ENCODE results near the gene ZDHHC6.
A peak's percentile ranks its signal among the peaks of the same experiment; 100 is the strongest.
"Not testable (repeated sequence)": the region's sequence is repeated elsewhere in the genome, so short reads cannot be mapped to it uniquely, and the experiment has no call there.

Gene ZDHHC6

DNA sequence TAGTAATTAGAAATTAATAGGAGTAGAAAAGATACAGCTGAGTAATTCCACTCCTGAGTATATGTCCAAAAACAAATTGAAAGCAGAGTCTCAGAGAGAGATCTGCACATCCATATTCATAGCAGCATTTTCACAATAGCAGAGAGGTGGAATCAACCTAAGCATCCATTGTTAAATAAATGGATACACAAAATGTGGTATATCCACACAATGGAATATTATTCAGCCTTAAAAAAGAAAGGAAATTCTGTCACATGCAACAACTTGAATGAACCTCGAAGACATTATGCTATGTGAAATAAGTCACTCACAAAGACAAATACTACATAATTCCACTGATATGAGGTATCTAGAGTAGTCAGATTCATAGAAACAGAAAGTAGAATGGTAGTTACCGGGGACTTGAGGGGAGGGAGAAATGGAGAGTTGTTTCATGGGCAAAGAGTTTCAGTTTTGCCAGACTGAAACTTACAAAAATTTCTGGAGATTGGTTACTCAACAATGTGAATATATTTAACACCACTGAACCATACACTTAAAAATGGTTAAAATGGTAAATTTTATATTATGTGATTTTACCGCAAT lies 18.7 kb upstream of the ZDHHC6 start:
- no peak for TF ChIP-seq JUND (IDR thresholded peaks at IDR 0.05; ENCODE audit: low read depth)
- no peak for DNase-seq (ENCODE audit: low read depth in 1 of 2, low spot score in 1 of 2)
- in situ Hi-C loops (cut with HindIII; ENCODE audit: low pct_unique_long_range_greater_than_20kb, low sequenced_read_pairs) = no loop called here

GRCh38 chr10:112464074-112464473 lies 17.4 kb upstream of the ZDHHC6 start:
- in situ Hi-C loops (cut with HindIII; ENCODE audit: low pct_unique_long_range_greater_than_20kb, low sequenced_read_pairs); DNase-seq (ENCODE audit: low read depth in 1 of 2, low spot score in 1 of 2): not testable (repeated sequence)

DNA sequence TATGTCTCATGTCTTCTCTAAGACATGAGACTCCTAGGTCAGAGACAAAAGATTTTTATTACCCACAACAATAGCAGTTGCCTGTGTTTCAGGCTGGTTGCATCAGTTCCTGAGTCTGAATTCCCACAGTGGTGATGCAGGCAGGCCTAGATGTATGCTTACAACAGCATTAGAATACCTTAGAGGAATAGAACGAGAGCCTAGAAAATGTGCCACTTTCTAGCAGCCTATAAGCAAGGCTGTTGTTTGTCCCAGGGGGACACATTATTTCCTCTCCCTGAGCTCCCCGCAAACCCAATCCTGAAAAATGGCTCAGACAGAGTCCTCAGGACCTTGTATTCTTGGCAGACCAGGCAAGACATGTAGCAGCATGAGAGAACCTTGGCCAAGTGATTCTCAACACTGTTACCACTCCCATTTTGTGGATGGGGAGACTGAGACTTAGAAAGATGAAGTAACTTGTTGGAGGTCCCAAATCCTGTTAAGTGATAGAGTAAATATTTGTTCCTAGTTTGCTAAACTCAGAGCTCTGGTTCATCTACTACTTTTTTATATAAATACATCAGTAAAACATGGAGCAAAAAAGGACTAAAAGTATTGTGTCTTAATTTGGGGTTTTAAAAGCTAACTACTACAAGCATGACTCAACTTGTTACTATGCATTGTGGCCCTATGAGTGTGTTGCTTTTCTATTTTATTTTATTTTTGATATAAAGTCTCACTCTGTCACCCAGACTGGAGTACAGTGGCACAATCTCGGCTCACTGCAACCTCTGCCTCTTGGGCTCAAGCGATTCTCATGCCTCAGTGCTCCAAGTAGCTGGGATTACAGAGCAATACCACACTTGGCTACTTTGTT lies 14.5 kb upstream of the ZDHHC6 start:
- in situ Hi-C loops (cut with HindIII; ENCODE audit: low pct_unique_long_range_greater_than_20kb, low sequenced_read_pairs) = no loop called here
- DNase-seq (ENCODE audit: low read depth in 1 of 2, low spot score in 1 of 2) = peak in 1 of 2 experiments; percentile 12
- no peak for TF ChIP-seq JUND (IDR thresholded peaks at IDR 0.05; ENCODE audit: low read depth)

GRCh38 chr10:112460366-112460765 lies 13.7 kb upstream of the ZDHHC6 start:
- TF ChIP-seq JUND (IDR thresholded peaks at IDR 0.05; ENCODE audit: low read depth) = no peak
- no peak for DNase-seq (ENCODE audit: low read depth in 1 of 2, low spot score in 1 of 2)

GRCh38 chr10:112456533-112456932 lies 9.8 kb upstream of the ZDHHC6 start:
- no peak for DNase-seq (ENCODE audit: low read depth in 1 of 2, low spot score in 1 of 2)
- no peak for TF ChIP-seq JUND (IDR thresholded peaks at IDR 0.05; ENCODE audit: low read depth)
- in situ Hi-C loops (cut with HindIII; ENCODE audit: low pct_unique_long_range_greater_than_20kb, low sequenced_read_pairs) = no loop called here

More at GRCh38 chr10:112460366-112460765, 13.7 kb upstream of the ZDHHC6 start:
- in situ Hi-C loops (cut with HindIII; ENCODE audit: low pct_unique_long_range_greater_than_20kb, low sequenced_read_pairs) = no loop called here

DNA sequence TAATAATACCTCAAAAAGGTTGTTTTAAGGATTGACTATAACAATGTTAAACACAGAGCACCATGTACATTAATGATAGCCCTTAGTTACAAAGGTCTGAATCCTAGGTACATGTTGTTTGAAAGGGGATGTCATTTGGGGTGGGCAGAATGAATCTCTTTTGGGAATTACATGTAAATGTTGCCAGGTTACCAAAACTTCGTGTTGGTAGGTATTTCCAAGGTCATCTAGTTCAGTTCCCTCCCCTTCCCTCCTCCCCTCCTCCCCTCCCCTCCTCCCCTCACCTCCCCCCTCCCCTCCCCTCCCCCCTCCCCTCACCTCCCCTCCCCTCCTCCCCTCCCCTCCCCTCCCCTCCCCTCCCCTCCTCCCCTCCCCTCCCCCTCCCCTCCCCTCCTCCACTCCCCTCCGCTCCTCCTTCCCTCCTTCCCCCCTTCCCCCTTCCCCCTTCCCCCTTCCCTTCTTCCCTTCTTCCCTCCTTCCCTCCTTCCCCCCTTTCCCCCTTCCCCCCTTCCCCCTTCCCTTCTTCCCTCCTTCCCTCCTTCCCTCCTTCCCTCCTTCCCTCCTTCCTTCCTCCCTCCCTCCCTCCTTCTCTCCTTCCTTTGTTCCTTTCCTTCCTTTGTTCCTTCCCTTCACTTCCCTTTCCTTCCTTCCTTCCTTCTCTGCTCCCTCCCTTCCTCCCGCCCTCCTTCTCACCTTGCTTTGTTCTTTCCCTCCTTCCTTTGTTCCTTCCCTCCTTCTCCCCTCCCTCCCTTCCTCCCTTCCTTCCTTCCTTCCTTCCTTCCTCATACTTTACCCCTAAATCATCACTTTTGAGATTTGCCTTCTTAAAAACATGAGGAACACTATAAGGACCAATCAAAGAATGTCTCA lies 8.4 kb upstream of the ZDHHC6 start:
- no peak for DNase-seq (ENCODE audit: low read depth in 1 of 2, low spot score in 1 of 2)
- TF ChIP-seq JUND (IDR thresholded peaks at IDR 0.05; ENCODE audit: low read depth) = no peak
- in situ Hi-C loops (cut with HindIII; ENCODE audit: low pct_unique_long_range_greater_than_20kb, low sequenced_read_pairs) = no loop called here

DNA sequence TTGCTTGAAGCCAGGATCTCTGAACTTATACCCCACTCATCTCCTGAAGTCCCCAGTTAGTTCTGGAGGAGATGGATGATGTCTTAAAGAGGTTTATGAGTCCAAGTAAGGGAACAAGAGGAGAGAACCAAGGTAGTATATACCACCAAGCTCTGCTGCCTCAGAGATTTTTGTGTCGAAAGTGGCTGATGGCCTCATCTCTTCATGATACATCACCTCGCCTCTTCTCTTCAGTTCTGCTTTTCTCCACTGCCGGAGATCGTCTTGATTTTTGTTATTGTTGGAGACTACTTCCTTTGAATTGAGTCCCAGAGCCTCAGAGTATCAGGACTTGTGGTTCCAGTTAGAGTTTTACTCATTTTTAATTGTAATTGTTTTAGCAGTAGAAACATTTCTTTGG lies 2.2 kb upstream of the ZDHHC6 start:
- in situ Hi-C loops (cut with HindIII; ENCODE audit: low pct_unique_long_range_greater_than_20kb, low sequenced_read_pairs) = no loop called here
- no peak for DNase-seq (ENCODE audit: low read depth in 1 of 2, low spot score in 1 of 2)
- TF ChIP-seq JUND (IDR thresholded peaks at IDR 0.05; ENCODE audit: low read depth) = no peak

GRCh38 chr10:112447620-112447928 lies 860 bp upstream of the ZDHHC6 start:
- no peak for TF ChIP-seq JUND (IDR thresholded peaks at IDR 0.05; ENCODE audit: low read depth)
- in situ Hi-C loops (cut with HindIII; ENCODE audit: low pct_unique_long_range_greater_than_20kb, low sequenced_read_pairs) = no loop called here
- no peak for DNase-seq (ENCODE audit: low read depth in 1 of 2, low spot score in 1 of 2)

- in situ Hi-C loops (cut with HindIII; ENCODE audit: low pct_unique_long_range_greater_than_20kb, low sequenced_read_pairs) = no loop called here
- DNase-seq (ENCODE audit: low read depth in 1 of 2, low spot score in 1 of 2) = no peak
- no peak for TF ChIP-seq JUND (IDR thresholded peaks at IDR 0.05; ENCODE audit: low read depth)
These were observed 459 bp downstream of the ZDHHC6 start for GRCh38 chr10:112446055-112446854.

DNA sequence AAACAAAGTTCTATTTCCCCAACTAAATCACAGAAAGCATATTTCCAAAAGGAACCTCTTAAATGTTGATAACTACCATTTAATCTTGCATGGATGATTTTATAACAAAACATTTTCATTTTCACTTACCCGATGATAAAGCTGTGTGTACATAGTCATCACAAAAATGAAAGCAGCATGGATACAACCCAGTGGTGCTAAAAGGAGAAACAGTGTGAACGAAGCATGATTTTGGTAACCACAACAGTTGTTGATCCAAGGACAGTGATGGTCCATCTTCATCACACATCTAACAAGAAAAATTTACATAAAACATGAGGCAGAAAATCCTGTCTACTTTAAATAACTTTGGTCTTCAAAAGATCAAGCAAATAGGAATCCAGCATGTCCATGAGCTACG lies 4.7 kb downstream of the ZDHHC6 start:
- TF ChIP-seq JUND (IDR thresholded peaks at IDR 0.05; ENCODE audit: low read depth) = no peak
- no peak for DNase-seq (ENCODE audit: low read depth in 1 of 2, low spot score in 1 of 2)
- in situ Hi-C loops (cut with HindIII; ENCODE audit: low pct_unique_long_range_greater_than_20kb, low sequenced_read_pairs) = no loop called here

- in situ Hi-C loops (cut with HindIII; ENCODE audit: low pct_unique_long_range_greater_than_20kb, low sequenced_read_pairs) = no loop called here
- TF ChIP-seq JUND (IDR thresholded peaks at IDR 0.05; ENCODE audit: low read depth) = no peak
- DNase-seq (ENCODE audit: low read depth in 1 of 2, low spot score in 1 of 2) = no peak
These were observed 5.2 kb downstream of the ZDHHC6 start for GRCh38 chr10:112441520-112441919.

DNA sequence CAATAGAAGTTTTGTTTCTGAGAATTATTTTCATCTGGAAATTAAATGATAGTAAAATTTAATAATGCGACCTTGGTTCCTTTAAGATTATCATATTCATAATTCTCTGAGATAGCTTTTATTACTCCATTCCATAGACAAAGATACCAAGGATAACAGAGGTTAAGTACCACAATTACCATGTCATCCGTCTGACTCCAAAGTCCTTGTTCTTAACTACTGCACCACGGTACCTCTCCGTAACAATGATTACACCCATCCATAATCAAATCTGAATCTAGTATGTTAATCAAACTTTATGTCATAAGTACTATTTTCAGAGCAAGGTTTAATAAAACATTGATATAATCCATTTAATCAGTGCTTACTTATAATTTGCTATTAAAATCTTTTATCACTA lies 8.4 kb downstream of the ZDHHC6 start:
- no peak for TF ChIP-seq JUND (IDR thresholded peaks at IDR 0.05; ENCODE audit: low read depth)
- in situ Hi-C loops (cut with HindIII; ENCODE audit: low pct_unique_long_range_greater_than_20kb, low sequenced_read_pairs) = no loop called here
- DNase-seq (ENCODE audit: low read depth in 1 of 2, low spot score in 1 of 2) = no peak

All from T47D (cell line).